ENCODE measurements around the gene MRLN.
"Not testable (repeated sequence)": the region's sequence is repeated elsewhere in the genome, so short reads cannot be mapped to it uniquely, and the experiment has no call there.

Gene MRLN

GRCh38 chr10:59753267-59753666 is at the start of gene MRLN:
Gene MRLN, minus strand, starts transcription at chr10:59753455.
- DNase-seq, result no peak

- no peak for DNase-seq
Observed at GRCh38 chr10:59801171-59801570, 47.9 kb upstream of the MRLN start.

GRCh38 chr10:59799421-59799820 is 46.2 kb upstream of the MRLN start:
- DNase-seq, result no peak

- DNase-seq, result no peak
Observed at GRCh38 chr10:59793919-59794318, 40.7 kb upstream of the MRLN start.

- DNase-seq, result no peak
Observed at GRCh38 chr10:59792812-59793211, 39.6 kb upstream of the MRLN start.

GRCh38 chr10:59791601-59792000 is 38.3 kb upstream of the MRLN start:
- DNase-seq, result no peak

GRCh38 chr10:59790080-59790479 is 36.8 kb upstream of the MRLN start:
- not testable (repeated sequence) for DNase-seq

GRCh38 chr10:59788914-59789313 is 35.7 kb upstream of the MRLN start:
- not testable (repeated sequence) for DNase-seq

GRCh38 chr10:59787032-59787431 is 33.8 kb upstream of the MRLN start:
- not testable (repeated sequence) for DNase-seq

GRCh38 chr10:59785476-59785875 is 32.2 kb upstream of the MRLN start:
- DNase-seq, result not testable (repeated sequence)

- DNase-seq, result no peak
Observed at GRCh38 chr10:59781511-59781910, 28.3 kb upstream of the MRLN start.

- DNase-seq, result peak; percentile 37
Observed at GRCh38 chr10:59779756-59780533, 26.7 kb upstream of the MRLN start.

- DNase-seq, result no peak
Observed at GRCh38 chr10:59774451-59774850, 21.2 kb upstream of the MRLN start.

GRCh38 chr10:59773088-59773487 is 19.8 kb upstream of the MRLN start:
- no peak for DNase-seq

GRCh38 chr10:59771162-59771807 is 18.0 kb upstream of the MRLN start:
- DNase-seq, result no peak

GRCh38 chr10:59770689-59771088 is 17.4 kb upstream of the MRLN start:
- DNase-seq, result no peak

- no peak for DNase-seq
Observed at GRCh38 chr10:59762505-59762904, 9.2 kb upstream of the MRLN start.

GRCh38 chr10:59757966-59758365 is 4.7 kb upstream of the MRLN start:
- peak; percentile 51 for DNase-seq

- DNase-seq, result no peak
Observed at GRCh38 chr10:59754951-59755350, 1.7 kb upstream of the MRLN start.

- DNase-seq, result no peak
Observed at GRCh38 chr10:59752278-59752940, 846 bp downstream of the MRLN start.

GRCh38 chr10:59750155-59750945 is 2.9 kb downstream of the MRLN start:
- DNase-seq, result no peak

GRCh38 chr10:59748834-59749233 is 4.4 kb downstream of the MRLN start:
- no peak for DNase-seq

- DNase-seq, result no peak
Observed at GRCh38 chr10:59745163-59745650, 8.0 kb downstream of the MRLN start.

All from fibroblast of skin of right biceps (primary cell).